ENCODE results near the gene TRIM10.
"Not testable (repeated sequence)": the region's sequence is repeated elsewhere in the genome, so short reads cannot be mapped to it uniquely, and the experiment has no call there.

The TRIM10 gene

DNA sequence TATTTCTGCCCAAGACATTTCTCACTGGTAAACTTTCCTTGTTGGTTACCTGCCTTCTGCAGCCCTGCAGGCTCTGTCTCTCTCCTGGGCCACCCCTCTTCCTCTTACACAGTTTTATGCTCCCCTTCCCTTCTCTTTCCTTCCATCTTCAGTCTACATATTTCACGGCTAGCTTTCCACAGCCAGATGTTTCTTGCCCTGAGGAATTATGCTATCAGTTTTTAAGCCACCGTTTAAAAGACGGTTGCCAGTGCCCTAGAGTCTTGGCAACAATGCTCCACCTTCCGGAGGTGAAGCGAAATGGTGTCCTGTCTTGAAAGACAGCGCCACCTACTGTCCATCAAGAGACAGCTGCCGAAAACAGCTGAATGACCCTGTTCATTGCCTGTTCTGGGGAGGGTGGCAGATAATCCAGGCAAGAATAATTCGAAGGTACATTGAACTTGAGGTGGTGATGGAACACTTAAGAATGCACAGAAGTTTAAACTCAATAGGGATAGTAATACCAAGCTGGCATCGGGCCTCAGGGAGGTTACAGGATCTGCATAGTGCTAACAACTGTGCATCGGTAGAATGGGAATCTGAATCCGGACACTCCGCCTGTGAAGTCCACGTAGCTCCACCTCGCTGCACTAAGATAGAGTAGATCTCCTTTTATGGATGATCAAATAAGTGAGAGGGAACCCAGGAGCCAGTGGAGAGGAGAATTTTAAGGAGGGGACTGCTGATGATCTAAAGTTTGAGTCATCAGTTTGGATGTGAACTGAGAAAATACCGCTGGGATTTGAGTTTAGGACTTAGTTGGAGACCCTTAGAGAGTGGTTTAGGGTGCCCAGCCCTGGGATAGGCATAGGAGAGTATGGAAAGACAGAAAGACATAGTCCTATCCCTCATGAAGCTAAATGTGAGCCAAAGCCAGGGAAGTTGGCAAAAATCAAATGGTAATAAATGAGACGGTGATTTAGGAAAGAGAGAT is 29.8 kb downstream of the TRIM10 start:
- FAIRE-seq: peak; percentile 93
- peak; percentile 88 for DNase-seq (ENCODE audit: insufficient read length, low spot score)

DNA sequence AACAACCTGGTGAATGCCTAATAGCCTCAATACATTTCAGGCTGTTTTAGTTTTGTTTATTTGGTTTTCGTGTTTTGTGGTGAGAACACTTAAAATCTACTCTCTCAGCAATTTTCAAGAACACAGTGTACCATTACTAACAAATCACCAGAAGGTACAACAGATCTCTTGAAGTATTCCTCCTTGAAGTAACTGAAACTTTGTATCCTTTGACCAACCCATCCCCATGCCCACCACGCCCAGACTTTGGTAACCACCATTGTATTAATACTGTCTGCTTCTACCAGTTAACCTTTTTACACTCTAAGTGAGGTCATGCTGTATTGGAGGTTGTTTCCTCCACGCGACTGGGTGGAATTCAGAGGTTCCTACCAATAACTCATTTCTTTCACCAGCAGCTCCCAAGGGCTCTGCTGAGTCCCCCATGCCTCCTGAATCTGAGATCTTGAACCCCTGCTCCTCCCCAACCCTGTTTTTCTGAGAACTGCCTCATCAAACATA is 30.8 kb downstream of the TRIM10 start:
- DNase-seq (ENCODE audit: insufficient read length, low spot score): no peak

DNA sequence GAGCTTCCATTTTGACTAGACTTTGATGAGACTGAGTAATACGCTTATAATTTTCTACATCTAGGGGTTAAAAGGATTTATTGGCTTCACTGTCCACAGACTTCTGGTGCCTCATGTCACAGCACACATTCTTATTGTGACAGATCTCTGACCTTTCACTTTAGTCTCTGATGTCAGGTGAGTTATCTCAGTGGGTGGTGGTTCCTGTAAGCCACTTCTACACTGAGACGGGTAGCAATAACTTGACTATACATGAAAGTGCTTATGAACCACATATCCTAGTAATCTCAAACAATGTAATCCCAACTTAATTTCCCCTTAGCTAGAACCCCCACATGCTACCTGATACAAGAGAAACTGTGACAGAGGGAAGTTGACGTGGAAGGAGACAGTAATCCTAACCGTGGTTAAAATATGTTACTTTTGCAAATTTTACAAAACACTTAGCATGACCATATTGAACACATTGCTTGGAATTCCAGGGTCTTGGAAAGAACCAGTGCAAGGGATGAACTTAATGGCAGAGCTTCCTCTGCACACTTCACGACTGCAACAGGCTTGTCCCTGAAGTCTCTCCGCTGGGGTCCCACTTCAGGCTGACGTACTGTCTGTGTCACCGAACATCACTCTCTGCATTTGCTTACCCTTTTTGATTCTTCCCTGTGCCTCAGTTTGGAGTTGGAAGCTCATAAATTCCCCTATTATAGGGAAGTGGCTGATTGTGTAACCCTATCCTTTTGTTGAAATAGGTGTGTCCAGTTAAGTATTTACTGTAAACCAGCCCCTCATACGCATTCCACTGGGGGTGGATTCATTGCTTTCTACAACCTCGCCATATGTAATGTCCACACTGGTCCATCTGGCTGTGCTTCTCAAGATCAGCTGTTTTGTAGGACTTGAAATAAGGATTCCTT is 31.5 kb downstream of the TRIM10 start:
- FAIRE-seq: no peak

More for the DNA sequence above, 30.8 kb downstream of the TRIM10 start:
- FAIRE-seq: no peak

DNA sequence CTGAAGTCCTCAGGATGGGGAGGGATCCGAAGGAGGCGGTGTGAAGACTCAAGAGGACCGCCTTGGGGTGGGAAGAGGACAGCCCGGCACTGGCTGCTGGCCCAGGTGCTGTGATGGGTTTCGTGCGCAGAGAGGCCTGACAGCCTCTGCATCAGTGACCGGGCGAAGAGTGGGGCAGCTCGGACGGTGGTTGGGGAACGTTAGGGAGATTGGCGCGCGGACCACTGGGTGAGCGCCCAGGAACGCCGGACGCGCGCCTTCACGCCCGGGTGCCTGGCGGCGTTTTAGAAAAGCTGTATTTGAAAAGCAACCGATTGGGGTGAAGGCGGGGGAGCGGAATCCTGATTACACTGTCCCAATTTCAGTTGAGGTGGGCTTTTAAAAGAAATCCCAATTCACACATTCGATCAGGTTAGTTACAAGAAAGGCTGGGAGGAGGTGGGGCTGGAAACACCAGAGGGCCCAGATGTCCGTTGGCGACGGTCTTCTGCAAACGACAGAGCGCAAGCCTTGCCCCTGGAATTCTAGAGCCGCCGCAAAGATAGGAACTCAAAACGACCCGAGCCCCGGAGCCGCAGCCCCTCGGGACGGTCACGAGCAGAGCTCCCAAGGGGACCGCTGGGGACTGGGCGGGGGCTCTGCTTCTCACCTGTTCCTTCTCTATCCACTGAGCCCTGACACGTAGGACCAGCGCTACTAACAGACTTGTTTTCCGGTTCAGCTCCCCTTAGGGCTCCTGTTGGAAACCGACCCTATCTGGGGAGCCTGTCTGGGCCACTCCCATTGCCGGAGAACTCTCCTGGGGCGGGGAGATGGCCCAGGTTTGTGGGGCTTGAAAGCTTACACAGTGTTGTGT is 33.5 kb downstream of the TRIM10 start:
- FAIRE-seq: no peak
- no peak for DNase-seq (ENCODE audit: insufficient read length, low spot score)

More for the DNA sequence above, 31.5 kb downstream of the TRIM10 start:
- DNase-seq (ENCODE audit: insufficient read length, low spot score): no peak

DNA sequence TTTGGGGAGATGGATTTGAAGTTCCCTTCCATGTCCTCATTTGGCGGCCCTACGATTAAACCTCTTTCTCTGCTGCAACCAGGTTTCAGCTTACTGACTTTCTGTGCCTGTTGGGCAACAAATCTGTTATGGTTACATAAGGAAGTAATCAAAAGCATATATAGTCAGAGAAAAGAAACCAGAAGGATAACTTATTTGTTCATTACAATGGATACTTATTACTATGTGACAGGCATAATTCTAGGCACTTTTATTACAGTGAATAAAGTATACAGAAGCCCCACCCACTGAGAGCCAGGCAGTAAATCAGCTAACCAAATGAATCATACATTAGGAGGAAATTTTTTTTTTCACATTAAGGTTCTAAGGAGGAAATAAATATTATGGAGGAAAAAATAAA is 38.5 kb downstream of the TRIM10 start:
- DNase-seq (ENCODE audit: insufficient read length, low spot score) (no peak), FAIRE-seq (no peak)

DNA sequence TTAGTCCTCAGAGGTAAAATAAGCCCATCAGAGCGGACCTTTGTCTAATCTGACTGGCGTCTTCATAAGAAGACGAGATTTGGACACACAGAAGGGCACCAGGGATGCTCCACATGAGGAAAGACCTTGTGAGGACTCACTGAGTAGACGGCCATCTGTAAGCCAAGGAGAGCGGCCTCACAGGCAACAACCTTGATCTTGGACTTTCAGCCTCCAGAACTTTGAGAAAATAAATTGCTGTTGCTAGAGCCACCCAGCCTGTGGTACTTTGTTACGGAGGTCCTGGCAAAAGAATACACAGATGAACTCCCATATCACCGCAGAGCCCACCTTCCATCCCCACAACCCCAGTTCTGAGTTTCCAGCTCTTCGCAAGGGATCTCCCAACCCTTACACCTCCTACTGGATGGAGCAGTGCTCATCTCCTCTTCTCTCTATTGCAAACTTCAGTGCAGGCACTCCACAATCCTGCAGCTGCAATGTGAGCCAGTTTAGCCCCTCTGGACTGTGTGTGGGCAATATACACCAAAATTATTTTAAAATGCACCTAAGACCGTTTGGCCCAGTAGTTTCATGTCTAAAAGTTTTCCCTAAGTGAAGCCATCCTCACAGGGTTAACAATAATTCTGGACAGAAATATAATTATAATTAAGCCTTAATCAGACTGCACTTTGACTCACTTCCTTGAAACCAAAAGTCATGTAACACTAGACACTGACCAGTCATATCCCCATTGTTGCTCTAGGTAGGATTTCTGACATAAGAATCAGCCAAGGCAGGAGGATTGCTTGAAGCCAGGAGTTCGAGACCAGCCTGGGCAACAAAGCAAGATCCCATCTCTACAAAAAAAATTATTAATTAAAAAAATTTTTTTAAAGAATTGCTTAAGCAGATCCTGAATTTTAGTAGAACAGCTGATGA is 39.3 kb downstream of the TRIM10 start:
- FAIRE-seq (no peak), DNase-seq (ENCODE audit: insufficient read length, low spot score) (no peak)

DNA sequence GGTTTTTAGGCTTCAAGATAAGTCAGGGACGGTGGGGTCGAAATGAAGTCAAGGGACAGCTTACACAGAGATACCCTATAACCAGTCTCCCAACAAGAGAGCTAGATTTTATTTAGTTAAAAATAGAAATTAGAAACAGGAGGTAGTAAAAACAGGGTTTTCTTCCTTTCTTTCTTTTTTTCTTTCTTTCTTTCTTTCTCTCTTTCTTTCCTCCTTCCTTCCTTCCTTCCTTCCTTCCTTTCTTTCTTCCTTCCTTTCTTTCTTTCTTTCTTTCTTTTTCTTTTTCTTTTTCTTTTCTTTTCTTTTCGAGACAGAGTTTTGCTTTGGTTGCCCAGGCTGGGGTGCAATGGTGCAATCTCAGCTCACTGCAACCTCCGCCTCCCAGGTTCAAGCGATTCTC is 42.3 kb downstream of the TRIM10 start:
- not testable (repeated sequence) for FAIRE-seq

DNA sequence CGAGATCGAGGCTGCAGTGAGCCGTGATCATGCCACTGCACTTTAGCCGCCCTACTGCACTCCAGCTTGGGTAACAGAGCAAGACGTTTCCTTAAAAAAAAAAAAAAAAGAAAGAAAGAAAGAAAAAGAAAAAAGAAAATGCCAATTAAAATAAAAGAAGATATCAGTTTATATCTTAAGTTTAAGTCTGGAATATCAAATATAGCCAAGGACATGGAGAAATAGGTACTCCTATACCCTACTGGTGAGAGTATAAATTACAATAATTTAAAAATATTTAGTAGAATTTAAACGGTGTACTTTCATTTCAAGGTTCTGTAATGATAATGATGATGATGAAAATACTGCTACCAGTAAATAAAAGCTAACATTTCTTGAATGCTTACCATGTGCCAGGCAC is 44.3 kb downstream of the TRIM10 start:
- DNase-seq (ENCODE audit: insufficient read length, low spot score): no peak
- FAIRE-seq: no peak

More for the DNA sequence above, 42.3 kb downstream of the TRIM10 start:
- not testable (repeated sequence) for DNase-seq (ENCODE audit: insufficient read length, low spot score)

DNA sequence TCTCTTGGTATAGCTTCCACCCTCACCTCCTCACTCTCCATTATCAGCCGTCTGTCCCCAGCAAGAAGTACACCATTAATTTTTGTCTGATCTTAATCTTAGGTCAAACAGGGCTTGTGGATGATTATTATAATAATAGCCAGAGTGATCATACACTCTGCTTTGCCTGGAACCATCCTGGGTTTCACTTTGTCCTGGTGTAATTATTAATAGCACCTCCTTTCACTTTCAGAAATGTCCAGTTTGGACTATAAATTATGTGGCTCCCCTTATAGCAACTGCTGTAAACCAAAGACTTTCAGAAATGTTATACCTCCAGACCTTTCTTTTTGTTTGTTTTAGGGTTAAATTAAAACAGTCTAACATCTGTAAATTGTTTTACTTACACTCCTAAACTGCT is 47.2 kb downstream of the TRIM10 start:
- no peak for DNase-seq (ENCODE audit: insufficient read length, low spot score)
- FAIRE-seq: no peak

DNA sequence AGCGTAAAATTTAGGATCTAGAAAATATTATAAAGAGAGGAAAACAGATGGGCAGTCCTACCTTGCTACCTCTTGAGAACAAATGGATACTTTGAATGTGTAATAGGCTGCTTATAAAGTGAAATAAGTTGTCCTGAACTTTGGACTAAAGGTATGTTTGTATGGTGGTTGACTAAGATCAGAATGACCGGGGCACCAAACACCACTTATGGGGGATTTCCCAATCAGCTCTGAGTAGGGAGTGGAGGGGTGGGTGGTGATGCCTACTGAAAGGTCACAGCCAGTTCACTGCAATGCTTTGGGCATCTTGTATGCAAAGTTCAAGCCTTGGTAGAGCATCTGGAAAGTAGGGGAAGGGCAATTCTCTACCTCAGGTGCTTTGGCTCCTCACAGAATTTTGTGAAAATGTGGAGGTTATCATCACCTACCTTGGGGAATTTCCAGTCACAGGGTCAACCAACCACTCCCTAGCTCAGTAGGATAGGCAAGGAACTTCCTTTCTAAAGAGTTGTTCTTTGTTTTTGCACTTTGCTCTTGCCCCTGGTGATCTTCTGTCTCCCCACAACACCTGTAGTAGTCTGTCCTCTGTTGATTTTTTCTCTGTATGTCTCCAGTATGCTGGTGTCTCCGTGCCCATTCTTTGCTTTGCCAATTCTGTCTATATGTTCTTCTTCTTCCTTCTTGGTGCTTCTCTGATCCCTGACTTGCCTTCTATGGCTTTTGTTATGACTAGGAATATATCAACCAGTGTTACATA is 47.8 kb downstream of the TRIM10 start, which contains the start of gene TRIM31:
TRIM31 (minus strand) TSS at position 88 of the 757 bp plus-strand sequence. CDS start 285 bp downstream, outside the sequence.
- no peak for FAIRE-seq
- DNase-seq (ENCODE audit: insufficient read length, low spot score): no peak

DNA sequence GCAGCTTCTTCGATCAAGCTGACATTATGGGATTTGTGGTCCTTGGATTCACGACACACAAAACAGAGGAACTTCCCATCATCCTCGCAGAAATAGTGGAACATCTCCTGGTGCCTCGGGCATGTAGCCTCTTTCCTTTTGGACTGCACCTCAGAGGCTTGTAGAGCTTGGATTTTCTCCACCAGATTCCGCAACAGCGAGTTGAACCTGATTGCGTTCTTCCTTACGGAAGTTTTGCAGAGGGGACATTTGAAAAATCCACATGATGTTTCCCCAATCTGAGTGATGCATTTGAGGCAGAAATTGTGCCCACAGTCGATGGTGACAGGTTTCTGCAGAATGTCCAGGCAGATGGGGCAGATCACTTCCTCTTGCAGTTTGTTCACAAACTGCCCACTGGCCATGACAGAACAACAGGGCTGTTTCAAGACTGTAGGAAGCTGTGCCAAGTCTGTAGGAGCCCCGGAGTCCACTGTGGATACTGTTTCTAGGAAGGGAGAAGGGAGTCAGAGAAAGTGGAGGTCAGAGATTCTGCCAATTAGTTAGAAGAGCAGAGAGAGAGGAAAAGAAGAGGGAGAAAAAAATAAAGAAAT is 48.5 kb downstream of the TRIM10 start:
- FAIRE-seq (no peak), DNase-seq (ENCODE audit: insufficient read length, low spot score) (no peak)

DNA sequence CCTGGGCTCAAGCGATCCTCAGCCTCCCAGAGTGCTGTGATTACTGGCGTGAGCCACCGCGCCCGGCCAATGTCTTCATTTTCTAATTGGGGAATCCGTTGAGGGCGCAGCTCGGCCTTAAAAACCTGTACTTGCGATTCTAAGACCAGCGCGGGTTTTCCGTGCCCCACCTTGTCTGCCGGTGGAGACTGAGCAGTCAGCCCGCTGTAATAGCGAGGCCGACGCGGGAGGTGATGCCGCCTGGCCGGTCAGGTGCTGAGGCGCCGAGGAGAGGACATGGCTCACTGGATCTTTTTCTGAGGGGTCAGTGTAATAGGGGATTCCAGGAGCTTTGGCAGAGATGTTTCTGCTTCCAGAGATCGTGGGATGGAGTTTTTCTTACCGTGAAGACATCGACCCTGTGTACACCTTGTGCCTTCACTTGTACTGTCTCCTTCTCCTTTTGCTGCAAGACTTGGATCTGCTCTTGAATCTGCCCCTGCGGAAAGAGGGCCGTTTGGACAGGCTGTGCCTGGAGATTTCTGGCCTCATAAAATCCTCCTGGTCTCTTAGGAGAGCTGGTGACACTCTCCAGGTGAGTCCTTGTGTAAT is 49.6 kb downstream of the TRIM10 start:
- DNase-seq (ENCODE audit: insufficient read length, low spot score) (no peak), FAIRE-seq (peak; percentile 26)

DNA sequence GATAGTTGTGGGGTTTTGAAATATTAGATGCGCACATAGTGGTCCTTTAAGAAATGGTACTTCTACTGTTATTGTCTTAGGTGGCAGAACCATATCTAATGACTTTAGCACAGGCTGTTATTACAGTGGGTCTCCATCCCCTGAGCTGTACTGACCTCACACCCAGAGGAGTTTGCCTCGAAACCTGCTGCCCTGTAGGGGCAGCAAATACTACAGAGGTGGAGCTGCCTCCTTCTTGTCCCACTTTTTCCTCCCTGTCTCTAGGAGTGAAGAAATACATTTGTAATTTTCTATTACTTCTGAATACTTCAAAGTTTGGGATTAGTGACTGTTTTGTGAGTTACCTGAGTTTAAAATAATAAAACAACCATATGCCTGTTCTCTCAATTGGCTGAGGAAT is 56.4 kb downstream of the TRIM10 start:
- DNase-seq (ENCODE audit: insufficient read length, low spot score) (no peak), FAIRE-seq (no peak)

DNA sequence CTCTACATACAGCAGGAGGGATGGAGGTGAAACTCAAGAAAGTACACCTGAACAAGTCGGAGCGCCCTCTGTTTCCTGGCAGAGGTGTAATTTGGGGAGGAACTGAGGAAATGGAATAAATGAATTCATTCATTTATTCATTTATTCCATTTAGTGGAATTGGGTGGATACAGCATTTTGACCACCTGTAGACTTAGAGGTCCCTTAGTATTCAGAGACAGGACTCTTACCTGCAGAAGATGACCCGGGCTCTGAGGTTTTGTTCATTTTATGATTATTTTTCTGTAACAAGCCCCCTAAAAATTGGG is 57.2 kb downstream of the TRIM10 start:
- DNase-seq (ENCODE audit: insufficient read length, low spot score): no peak
- no peak for FAIRE-seq

DNA sequence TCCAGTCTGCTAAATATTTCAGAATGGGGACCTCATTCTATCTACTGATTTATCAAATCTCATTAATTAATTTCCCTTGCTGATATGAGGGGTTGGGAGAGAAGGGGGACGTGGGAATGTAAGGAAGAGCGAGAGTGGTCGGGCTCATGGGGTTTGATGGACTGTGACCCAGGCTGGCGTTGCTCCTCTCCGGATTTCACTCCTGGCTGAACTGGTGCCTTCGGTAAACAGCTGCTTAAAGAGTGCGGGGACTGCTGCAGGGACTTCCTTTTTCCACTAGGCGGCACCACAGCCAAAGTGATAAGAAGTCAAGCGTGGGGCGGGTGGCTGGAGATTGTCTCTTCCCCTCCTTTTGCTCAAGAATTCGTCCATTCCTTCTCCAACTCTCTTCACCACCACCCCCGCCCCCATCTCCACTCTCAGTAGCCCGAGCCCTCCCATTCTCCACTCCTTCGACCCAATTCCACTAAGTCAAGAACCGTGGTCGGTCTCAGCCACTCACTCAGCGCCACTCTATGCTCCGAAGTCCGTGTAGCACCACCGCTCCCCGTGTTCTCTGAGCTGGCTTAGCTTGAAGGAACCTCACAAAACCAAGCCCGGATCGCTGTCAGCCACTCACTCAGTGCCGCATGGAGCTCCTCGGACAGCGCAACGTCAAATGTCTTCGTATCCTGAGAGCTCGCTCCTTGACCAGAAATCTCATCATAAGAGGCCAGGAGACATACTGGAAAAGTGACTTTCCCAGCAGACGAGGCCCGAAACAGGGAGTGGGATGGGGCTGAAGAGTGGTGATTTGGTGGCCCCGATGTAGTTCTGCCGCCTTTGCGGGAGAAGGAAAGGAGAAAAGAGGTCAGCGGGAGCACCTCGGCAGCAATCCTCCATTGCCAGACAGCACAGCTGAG is 57.8 kb downstream of the TRIM10 start:
- peak; percentile 89 for DNase-seq (ENCODE audit: insufficient read length, low spot score)
- FAIRE-seq: no peak

DNA sequence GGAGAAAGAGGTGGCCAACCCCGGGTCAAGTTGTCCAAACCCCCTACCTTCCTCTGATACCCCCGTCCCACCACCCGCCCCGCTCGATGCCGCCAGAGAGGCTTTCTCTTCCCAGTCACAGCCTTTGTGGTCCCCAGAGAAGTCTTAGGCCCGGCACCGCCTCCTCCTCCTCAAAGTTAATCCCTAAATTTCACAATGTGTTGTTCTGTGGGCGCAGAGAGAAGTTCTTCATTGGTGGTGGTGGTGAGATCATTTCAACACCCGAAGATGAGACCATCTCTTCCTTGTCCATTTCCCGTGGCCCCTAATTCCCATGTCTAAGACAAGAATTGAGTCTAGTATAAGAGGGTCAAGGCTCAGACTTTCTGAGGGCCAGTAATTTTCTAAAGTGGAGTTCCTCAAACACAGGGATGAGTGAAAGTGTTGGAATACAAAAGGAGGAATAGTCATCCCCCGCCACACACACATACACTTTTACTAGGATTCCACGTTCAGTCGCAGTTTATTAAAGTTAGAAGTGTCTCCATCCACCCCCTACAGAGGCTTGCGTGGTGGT is 58.5 kb downstream of the TRIM10 start:
- FAIRE-seq (no peak), DNase-seq (ENCODE audit: insufficient read length, low spot score) (no peak)

Measured in HTR-8/SVneo (cell line).